Endothelial cell of umbilical vein (primary cell): ENCODE results near the gene DLGAP5. TPM values are rescaled to one million over a fixed set of nuclear protein-coding genes. Genes with fewer than 3 reads are reported as not detected.

Experiments used
- BruUV-seq: library from RNA; stranded (reverse); fragments of 400-500 nt; replicated peaks from 2 replicates; lab custom pipeline; 2021; lab: Mats Ljungman, UMichigan
- CTCF ChIA-PET: fragments of 300-600, 350-600 bp; sonication (Branson Sonifier 250); formaldehyde crosslinking; loops from one replicate; lab custom pipeline; 2021; ENCODE audit warnings: antibody characterized with exemption, inconsistent platforms; lab: Charles Lee
- POLR2A ChIA-PET: fragments of 300-600, 350-600 bp; sonication (Branson Sonifier 250); formaldehyde crosslinking; loops from one replicate; lab custom pipeline; 2021; ENCODE audit warnings: antibody characterized with exemption, inconsistent platforms; lab: Charles Lee
- DNase-seq: peaks from one replicate; pipeline ENCODE4 v3.0.0-alpha.2; 2011; ENCODE audit warnings: low read depth, low spot score
- FAIRE-seq: peaks from 2 replicates; lab custom pipeline; 2011; peaks lifted over from hg19 to GRCh38; lab: Jason Lieb, UNC
- H2AFZ ChIP-seq: 2 replicates; pipeline ENCODE4 v1.6.0; 2012; ENCODE audit warnings: low read depth, low read length, control low read depth, inconsistent platforms
- H3K27ac ChIP-seq: 2 replicates; pipeline ENCODE4 v1.5.1; 2011; ENCODE audit warnings: low read depth, mild to moderate bottlenecking, control low read depth, low read length, moderate library complexity; ENCODE audit not compliant: insufficient read depth
- H3K27me3 ChIP-seq, 2 experiments: 2 replicates each; pipeline versions ENCODE4 v1.6.0 to v1.6.1; 2011; ENCODE audit warnings: low read length in 2 of 2, mixed read lengths in 1 of 2; ENCODE audit not compliant: control insufficient read depth in 2 of 2, insufficient read depth in 2 of 2
- H3K36me3 ChIP-seq, 2 experiments: 2 replicates in 1 of 2; 3 replicates in 1 of 2; pipeline ENCODE4 v1.5.1; 2011; ENCODE audit warnings: low read length in 2 of 2, mild to moderate bottlenecking in 1 of 2, moderate library complexity in 1 of 2; ENCODE audit not compliant: control insufficient read depth in 2 of 2, insufficient read depth in 2 of 2; ENCODE audit errors: extremely low read depth in 1 of 2
- H3K4me1 ChIP-seq: 3 replicates; pipeline ENCODE4 v1.5.1; 2011; ENCODE audit warnings: mild to moderate bottlenecking, low read length; ENCODE audit not compliant: control insufficient read depth, insufficient read depth; ENCODE audit errors: extremely low read depth
- H3K4me2 ChIP-seq: 2 replicates; pipeline ENCODE4 v1.6.1; 2011; ENCODE audit warnings: low read length, control low read depth, mixed read lengths; ENCODE audit not compliant: insufficient read depth
- H3K4me3 ChIP-seq, 3 experiments: fragments of 200-600 bp in 1 of 3; sonication (generic), shearing (Covaris generic) in 1 of 3; replicated peaks in 1 of 3; 2 replicates each; pipeline ENCODE4 v1.5.1; 2011 to 2016; ENCODE audit warnings: control low read depth in 3 of 3, low read length in 3 of 3, mild to moderate bottlenecking in 2 of 3, inconsistent platforms in 1 of 3, low read depth in 1 of 3, moderate library complexity in 1 of 3; ENCODE audit not compliant: insufficient read depth in 1 of 3
- H3K79me2 ChIP-seq: 2 replicates; pipeline ENCODE4 v1.6.0; 2012; ENCODE audit warnings: low read length, inconsistent platforms; ENCODE audit not compliant: control insufficient read depth, insufficient read depth
- H3K9ac ChIP-seq: replicated peaks from 2 replicates; pipeline ENCODE3; 2011; ENCODE audit warnings: low read length, control low read depth; ENCODE audit not compliant: insufficient read depth; ENCODE audit errors: extremely low read depth
- H3K9me1 ChIP-seq: replicated peaks from 3 replicates; pipeline ENCODE4 v1.6.0; 2011; ENCODE audit warnings: mild to moderate bottlenecking, low read length; ENCODE audit not compliant: control insufficient read depth, insufficient read depth; ENCODE audit errors: extremely low read depth
- H3K9me3 ChIP-seq: replicated peaks from 2 replicates; pipeline ENCODE4 v1.5.1; 2012; ENCODE audit warnings: low read length, inconsistent platforms; ENCODE audit not compliant: control insufficient read depth, insufficient read depth
- H4K20me1 ChIP-seq: replicated peaks from 2 replicates; pipeline ENCODE3; 2011; ENCODE audit warnings: mild to moderate bottlenecking, low read length; ENCODE audit not compliant: control insufficient read depth, insufficient read depth; ENCODE audit errors: extremely low read depth
- CTCF ChIP-seq, 2 donors: IDR thresholded peaks; 1 replicate in 1 of 2; 2 replicates in 1 of 2; pipeline ENCODE4 v1.5.1; 2011; ENCODE audit warnings: low read length in 2 of 2, mild to moderate bottlenecking in 2 of 2, moderate library complexity in 2 of 2, control low read depth in 1 of 2, inconsistent platforms in 1 of 2, low read depth in 1 of 2; ENCODE audit not compliant: insufficient read depth in 1 of 2; ENCODE audit errors: extremely low read depth in 1 of 2
- EZH2 ChIP-seq: IDR thresholded peaks from 2 replicates; pipeline ENCODE4 v1.6.1; 2012; ENCODE audit warnings: borderline replicate concordance, low read depth, mild to moderate bottlenecking, moderate library complexity, low read length, inconsistent platforms; ENCODE audit not compliant: severe bottlenecking
- FOS ChIP-seq: IDR thresholded peaks from 2 replicates; pipeline ENCODE4 v1.6.1; 2011; ENCODE audit warnings: mild to moderate bottlenecking, low read length, moderate library complexity, borderline replicate concordance; ENCODE audit not compliant: insufficient read depth
- GATA2 ChIP-seq: IDR thresholded peaks from 2 replicates; pipeline ENCODE4 v1.7.0; 2011; ENCODE audit warnings: low read depth, mild to moderate bottlenecking, moderate library complexity, mixed read lengths, low read length; ENCODE audit not compliant: insufficient read length, insufficient read depth
- JUN ChIP-seq: IDR thresholded peaks from 2 replicates; pipeline ENCODE4 v1.6.1; 2011; ENCODE audit warnings: borderline replicate concordance, low read depth; ENCODE audit not compliant: insufficient read length, insufficient read depth
- MAX ChIP-seq: IDR thresholded peaks from 2 replicates; pipeline ENCODE4 v1.6.1; 2011; ENCODE audit not compliant: insufficient read depth, insufficient read length
- MYC ChIP-seq: IDR thresholded peaks from one replicate; pipeline ENCODE4 v1.6.1; 2011; ENCODE audit warnings: mild to moderate bottlenecking, low read depth, low read length
- POLR2A ChIP-seq: IDR thresholded peaks from 2 replicates; pipeline ENCODE4 v1.6.1; 2012; ENCODE audit warnings: low read depth, mild to moderate bottlenecking, control low read depth, low read length
- POLR2AphosphoS5 ChIP-seq: IDR thresholded peaks from 2 replicates; pipeline ENCODE4 v1.6.1; 2012; ENCODE audit warnings: low read depth, mild to moderate bottlenecking, control low read depth, low read length, moderate library complexity; ENCODE audit not compliant: insufficient read depth
- dilution Hi-C: fragments of 300-500 bp; cut with MboI; formaldehyde crosslinking; loops from one replicate; pipeline ENCODE4 v1.15.0; 2019; ENCODE audit warnings: low sequenced_read_pairs; ENCODE audit not compliant: extremely low pct_ligation_motif_present
- intact Hi-C: fragments of 100-400 bp; cut with micrococcal nuclease; formaldehyde crosslinking; loops from one replicate; pipeline ENCODE4 v1.10.0; 2022
- polyA plus RNA-seq, 4 experiments: library from polyadenylated mRNA; depleted of rRNA in 3 of 4; stranded (reverse) in 3 of 4; unstranded in 1 of 4; fragments of >200 nt; gene quantifications; 2 replicates each; pipeline versions ENCODE4 v1.2.1 to v1.2.3, GENCODE V29; 2011 to 2012; ENCODE audit warnings: missing spikeins in 1 of 4
- total RNA-seq: library from RNA; stranded (reverse); gene quantifications from 2 replicates; pipeline ENCODE4 v1.2.3, GENCODE V29; 2021

DLGAP5 gene
- total and polyA plus RNA-seq, 2 donors (not counting 3 experiments of a cell fraction or from before 2014, with no cell fraction given): 8.3 to 83.2 TPM

DNA sequence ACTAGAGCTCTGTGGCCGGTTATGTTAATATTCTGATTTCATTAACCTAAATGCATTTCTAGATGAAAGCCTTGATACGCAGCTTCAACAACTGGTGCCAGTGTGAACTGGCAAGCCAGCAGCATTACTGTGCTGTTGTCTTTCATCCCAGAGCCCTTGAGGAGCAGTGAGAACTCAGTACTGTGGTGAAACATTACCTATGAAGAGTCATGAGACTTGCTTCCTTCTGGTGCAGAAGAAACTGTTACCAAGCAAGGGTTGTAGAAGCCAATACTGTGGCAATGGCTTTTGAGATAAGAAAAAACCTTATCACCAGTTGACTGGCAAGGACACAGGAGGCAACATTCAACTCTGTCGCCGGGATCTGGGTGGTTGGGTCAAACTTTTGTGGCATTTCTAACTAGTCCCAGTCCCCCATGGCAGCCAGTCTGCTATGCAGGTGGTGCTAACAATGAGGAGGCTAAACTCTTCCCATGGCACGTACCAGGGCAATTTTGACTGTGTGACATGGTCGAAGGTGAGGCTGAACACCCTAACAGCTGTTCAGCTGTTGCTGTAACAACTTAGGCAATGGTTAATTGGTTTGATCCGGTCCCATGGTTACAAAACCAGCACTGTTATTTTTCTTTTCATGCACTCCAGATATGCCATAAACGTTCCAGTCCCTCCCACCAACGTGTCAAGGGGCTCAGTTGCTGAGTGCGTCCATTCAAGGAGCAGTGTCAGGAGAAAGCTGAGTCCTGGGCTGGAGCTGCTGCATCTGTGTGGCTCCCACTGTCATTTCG, 74.9 kb downstream of the DLGAP5 start:
- FAIRE-seq (no peak), DNase-seq (no peak)
- no peak overlapping the region for H3K27ac ChIP-seq
- H3K9ac ChIP-seq: no peak overlapping the region
- H3K9me3 ChIP-seq: no peaks in the 10 kb centered on the region
- H2AFZ ChIP-seq: no peak overlapping the region
- no peaks in the 10 kb centered on the region for H3K79me2 ChIP-seq
- H3K4me2 ChIP-seq: no peak overlapping the region
- no peaks in the 10 kb centered on the region for H3K9me1 ChIP-seq
- dilution Hi-C loops: no loop called here
- H3K36me3 ChIP-seq: no peaks in the 10 kb centered on the region
- BruUV-seq: no TSS peak
- TF ChIP-seq EZH2 (no peak), JUN (no peak), POLR2AphosphoS5 (no peak), POLR2A (no peak), CTCF (IDR thresholded peaks at IDR 0.05; ENCODE audit: extremely low read depth in 1 of 2, insufficient read depth in 1 of 2, low read depth in 1 of 2, low read length in 2 of 2) (no peak), GATA2 (no peak), FOS (no peak), MYC (no peak), MAX (no peak)
- no peak overlapping the region for H3K4me3 ChIP-seq
- intact Hi-C loops: no loop called here
- H3K4me1 ChIP-seq: no peaks in the 10 kb centered on the region
- CTCF ChIA-PET: interaction anchor here (1.0 to 1.4 kb wide), 3 partner anchors 13 to 27 kb away, joined by 3 to 6 read pairs (median 5); partner anchors contain the start of gene LGALS3
- H4K20me1 ChIP-seq: no peaks in the 10 kb centered on the region
- POLR2A ChIA-PET: no interaction called here
- H3K27me3 ChIP-seq: no peaks in the 10 kb centered on the region
